Liver (tissue), 9 donors: ENCODE measurements around the gene ZMYM2. TPM values are rescaled to one million over a fixed set of nuclear protein-coding genes. Genes with fewer than 3 reads are reported as not detected.

Experiments used
- DNase-seq: peaks from one replicate; pipeline ENCODE4 v3.0.0-alpha.2; 2017; ENCODE audit warnings: low spot score
- H3K27ac ChIP-seq, 2 donors: one replicate each; pipeline ENCODE4 v1.7.0; 2013; ENCODE audit warnings: inconsistent platforms in 2 of 2, low read length in 2 of 2, control low read depth in 1 of 2, low read depth in 1 of 2, mild to moderate bottlenecking in 1 of 2
- H3K27me3 ChIP-seq, 4 donors: one replicate each; pipeline versions ENCODE4 v1.6.1 to v1.7.0; 2013; ENCODE audit warnings: low read length in 3 of 4, inconsistent platforms in 1 of 4, mild to moderate bottlenecking in 1 of 4, moderate library complexity in 1 of 4; ENCODE audit not compliant: control insufficient read depth in 4 of 4, insufficient read depth in 4 of 4
- H3K36me3 ChIP-seq, 4 donors: one replicate each; pipeline versions ENCODE4 v1.6.1 to v1.7.0; 2013; ENCODE audit warnings: low read length in 3 of 4, mild to moderate bottlenecking in 3 of 4, low read depth in 1 of 4, moderate library complexity in 1 of 4; ENCODE audit not compliant: control insufficient read depth in 4 of 4, insufficient read depth in 3 of 4
- H3K4me1 ChIP-seq, 4 donors: one replicate each; pipeline versions ENCODE4 v1.6.1 to v1.7.0; 2013; ENCODE audit warnings: low read length in 3 of 4, mild to moderate bottlenecking in 3 of 4, moderate library complexity in 1 of 4; ENCODE audit not compliant: control insufficient read depth in 4 of 4, insufficient read depth in 4 of 4
- H3K4me3 ChIP-seq, 3 donors: one replicate each; pipeline versions ENCODE4 v1.6.1 to v1.7.0; 2013; ENCODE audit warnings: low read length in 3 of 3, control low read depth in 1 of 3, low read depth in 1 of 3, mild to moderate bottlenecking in 1 of 3
- H3K9ac ChIP-seq, 2 donors: one replicate each; pipeline ENCODE4 v1.7.0; 2013; ENCODE audit warnings: low read length in 2 of 2, mild to moderate bottlenecking in 2 of 2, moderate library complexity in 2 of 2, control low read depth in 1 of 2, low read depth in 1 of 2
- H3K9me3 ChIP-seq, 4 donors: one replicate each; pipeline versions ENCODE4 v1.6.1 to v1.7.0; 2013; ENCODE audit warnings: low read length in 3 of 4; ENCODE audit not compliant: control insufficient read depth in 4 of 4
- ATF3 ChIP-seq: IDR thresholded peaks from 2 replicates; pipeline ENCODE4 v1.6.1; 2016; ENCODE audit warnings: antibody characterized with exemption
- EGR1 ChIP-seq, 2 donors: IDR thresholded peaks; 2 replicates each; pipeline ENCODE4 v1.6.1; 2016 to 2018; ENCODE audit warnings: antibody characterized with exemption in 2 of 2, low read depth in 2 of 2
- FOXA1 ChIP-seq: IDR thresholded peaks from 2 replicates; pipeline ENCODE4 v1.6.1; 2016; ENCODE audit warnings: antibody characterized with exemption
- FOXA2 ChIP-seq: IDR thresholded peaks from 2 replicates; pipeline ENCODE4 v1.6.1; 2016; ENCODE audit warnings: antibody characterized with exemption
- GABPA ChIP-seq, 2 donors: IDR thresholded peaks in 1 of 2; conservative IDR thresholded peaks in 1 of 2; 2 replicates each; pipeline ENCODE4 v1.6.1; 2016; ENCODE audit warnings: antibody characterized with exemption in 2 of 2, mild to moderate bottlenecking in 1 of 2, moderate library complexity in 1 of 2
- HNF4A ChIP-seq, 2 donors: conservative IDR thresholded peaks; 2 replicates each; pipeline ENCODE4 v1.6.1; 2016; ENCODE audit warnings: antibody characterized with exemption in 2 of 2, mild to moderate bottlenecking in 2 of 2
- JUND ChIP-seq, 2 donors: IDR thresholded peaks; 2 replicates each; pipeline ENCODE4 v1.6.1; 2016; ENCODE audit warnings: antibody characterized with exemption in 2 of 2
- NR2F2 ChIP-seq: IDR thresholded peaks from 2 replicates; pipeline ENCODE4 v1.6.1; 2016; ENCODE audit warnings: antibody characterized with exemption
- RAD21 ChIP-seq, 2 donors: IDR thresholded peaks; 2 replicates each; pipeline ENCODE4 v1.6.1; 2016; ENCODE audit warnings: antibody characterized with exemption in 2 of 2, mild to moderate bottlenecking in 2 of 2
- REST ChIP-seq: IDR thresholded peaks from 2 replicates; pipeline ENCODE4 v1.6.1; 2016; ENCODE audit warnings: antibody characterized with exemption, mild to moderate bottlenecking
- RXRA ChIP-seq, 2 donors: IDR thresholded peaks; 2 replicates each; pipeline ENCODE4 v1.6.1; 2017 to 2018; ENCODE audit warnings: antibody characterized with exemption in 2 of 2, mild to moderate bottlenecking in 1 of 2
- SP1 ChIP-seq: IDR thresholded peaks from 2 replicates; pipeline ENCODE4 v1.6.1; 2018; ENCODE audit warnings: antibody characterized with exemption, mild to moderate bottlenecking
- TAF1 ChIP-seq: conservative IDR thresholded peaks from 2 replicates; pipeline ENCODE4 v1.6.1; 2016; ENCODE audit warnings: antibody characterized with exemption, mild to moderate bottlenecking
- YY1 ChIP-seq: IDR thresholded peaks from 2 replicates; pipeline ENCODE4 v1.6.1; 2016; ENCODE audit warnings: antibody characterized with exemption, mild to moderate bottlenecking
- WGBS: extraction: QIAGEN DNeasy Blood & Tissue Kit; methylation state at CpG from one replicate; pipeline ENCODE4 v1.1.7; 2013; 5-methylcytosine and 5-hydroxymethylcytosine counted together
- polyA plus RNA-seq, 2 donors: library from polyadenylated mRNA; stranded (reverse) in 1 of 2; unstranded in 1 of 2; fragments of 200-250 nt in 1 of 2; fragments of >200 nt in 1 of 2; fragmentation: Nextera tagmentation in 1 of 2; extraction: Ambion mirVana in 1 of 2; gene quantifications; one replicate each; pipeline versions ENCODE4 v1.2.1 to v1.2.3, GENCODE V29; 2013 to 2015
- total RNA-seq, 2 donors: library from RNA; depleted of rRNA; stranded (reverse); fragments of >200 nt; gene quantifications; one replicate each; pipeline ENCODE4 v1.2.3, GENCODE V29; 2014
- TF ChIP-seq, protein P1 (sequence below): fragments of 150-350 bp; IDR thresholded peaks from 2 replicates; pipeline ENCODE4 v1.5.1; 2017; ENCODE audit warnings: improper control_type of control experiment, low read depth, low read length; ENCODE audit not compliant: missing input control
- donor health status: healthy.
- donor health status: healthy.
- donor health status: healthy.
- donor health status: healthy.
- donor health status: healthy.

The ZMYM2 gene
- total and polyA plus RNA-seq, 4 donors = 8.7 to 40.8 (median 18.5) TPM

GRCh38 chr13:20125129-20125782, 166.7 kb downstream of the ZMYM2 start (continued):
- TF ChIP-seq REST (no peak), JUND (IDR thresholded peaks at IDR 0.05) (no peak), TAF1 (no peak), NR2F2 (no peak), SP1 (no peak)
- TF ChIP-seq, protein P1, sequence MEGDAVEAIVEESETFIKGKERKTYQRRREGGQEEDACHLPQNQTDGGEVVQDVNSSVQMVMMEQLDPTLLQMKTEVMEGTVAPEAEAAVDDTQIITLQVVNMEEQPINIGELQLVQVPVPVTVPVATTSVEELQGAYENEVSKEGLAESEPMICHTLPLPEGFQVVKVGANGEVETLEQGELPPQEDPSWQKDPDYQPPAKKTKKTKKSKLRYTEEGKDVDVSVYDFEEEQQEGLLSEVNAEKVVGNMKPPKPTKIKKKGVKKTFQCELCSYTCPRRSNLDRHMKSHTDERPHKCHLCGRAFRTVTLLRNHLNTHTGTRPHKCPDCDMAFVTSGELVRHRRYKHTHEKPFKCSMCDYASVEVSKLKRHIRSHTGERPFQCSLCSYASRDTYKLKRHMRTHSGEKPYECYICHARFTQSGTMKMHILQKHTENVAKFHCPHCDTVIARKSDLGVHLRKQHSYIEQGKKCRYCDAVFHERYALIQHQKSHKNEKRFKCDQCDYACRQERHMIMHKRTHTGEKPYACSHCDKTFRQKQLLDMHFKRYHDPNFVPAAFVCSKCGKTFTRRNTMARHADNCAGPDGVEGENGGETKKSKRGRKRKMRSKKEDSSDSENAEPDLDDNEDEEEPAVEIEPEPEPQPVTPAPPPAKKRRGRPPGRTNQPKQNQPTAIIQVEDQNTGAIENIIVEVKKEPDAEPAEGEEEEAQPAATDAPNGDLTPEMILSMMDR = no peak

- Histone ChIP-seq H3K4me1 (peaks cover 2 to 16% (median 7%) of the 10 kb centered on the region in 4 donors), H3K9me3 (no peaks in the 10 kb centered on the region), H3K4me3 (no peak overlapping the region), H3K27me3 (no peaks in the 10 kb centered on the region), H3K9ac (no peak overlapping the region), H3K27ac (no peak overlapping the region), H3K36me3 (no peaks in the 10 kb centered on the region)
- TF ChIP-seq FOXA2 = no peak
- TF ChIP-seq NR2F2 = no peak
- no peak for TF ChIP-seq TAF1
- DNase-seq = no peak
- WGBS = 83% methylated on average over 4 of the region's 4 CpGs
Measured at GRCh38 chr13:20125783-20126165, 167.2 kb downstream of the ZMYM2 start.

DNA sequence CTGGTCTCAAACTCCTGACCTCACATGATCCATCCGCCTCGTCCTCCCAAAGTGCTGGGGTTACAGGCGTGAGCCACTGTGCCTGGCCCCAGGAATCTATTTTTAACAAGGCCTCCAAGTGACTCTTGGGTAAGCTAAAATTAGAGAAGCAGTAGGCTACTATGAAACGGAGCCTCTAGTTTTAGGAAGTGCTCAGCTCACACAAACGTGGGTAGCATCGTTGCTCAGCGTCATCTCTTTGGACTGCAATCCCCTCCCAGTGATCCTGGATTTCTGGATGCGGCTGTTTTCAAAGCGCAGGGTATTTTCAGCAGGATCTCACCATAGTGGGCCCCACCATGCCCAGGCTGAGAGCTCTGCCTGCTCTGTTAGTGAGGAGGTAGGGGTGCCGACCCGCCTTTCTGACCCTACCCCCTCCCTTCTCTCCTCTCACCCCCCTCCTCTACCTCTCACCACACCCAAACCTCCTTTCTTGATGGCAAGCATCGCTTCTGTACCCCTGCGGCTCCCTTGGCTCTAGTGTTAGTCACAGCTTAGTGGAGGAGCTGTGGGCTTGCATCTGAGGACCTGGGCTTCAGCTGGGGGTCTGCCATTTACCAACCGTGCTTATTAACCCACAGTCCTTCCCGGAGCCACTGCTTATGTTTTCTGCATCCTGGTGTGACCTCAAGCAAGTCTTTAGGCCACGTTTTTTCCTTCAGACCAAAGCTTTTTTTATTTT, 168.2 kb downstream of the ZMYM2 start:
- H3K9ac ChIP-seq = no peak overlapping the region
- H3K36me3 ChIP-seq = no peaks in the 10 kb centered on the region
- TF ChIP-seq REST (no peak), HNF4A (conservative IDR thresholded peaks at IDR 0.05) (no peak), RAD21 (IDR thresholded peaks at IDR 0.05) (no peak), FOXA1 (no peak), NR2F2 (no peak), JUND (IDR thresholded peaks at IDR 0.05) (no peak), EGR1 (IDR thresholded peaks at IDR 0.05; ENCODE audit: low read depth in 2 of 2) (no peak), TAF1 (no peak), SP1 (no peak), ATF3 (no peak), RXRA (IDR thresholded peaks at IDR 0.05) (no peak), FOXA2 (no peak), GABPA (IDR thresholded peaks at IDR 0.05 in 1 of 2, conservative IDR thresholded peaks at IDR 0.05 in 1 of 2) (no peak), YY1 (no peak)
- no peak for DNase-seq
- no peaks in the 10 kb centered on the region for H3K9me3 ChIP-seq
- no peaks in the 10 kb centered on the region for H3K27me3 ChIP-seq
- no peak overlapping the region for H3K4me3 ChIP-seq
- H3K27ac ChIP-seq = no peak overlapping the region
- H3K4me1 ChIP-seq = peaks cover 0 to 11% (median 3%) of the 10 kb centered on the region in 4 donors
- 81% methylated on average over 16 of the region's 16 CpGs for WGBS
